HL-60/S4 treated with retinoic acid at 250 ng/mL for 4 days and 3 days (cell line): ENCODE results near the gene IRGM.
"Not testable (repeated sequence)": the region's sequence is repeated elsewhere in the genome, so short reads cannot be mapped to it uniquely, and the experiment has no call there.

ENCODE experiments used
- in situ Hi-C: fragments of 300-500 bp; cut with MboI; formaldehyde crosslinking; loops from 2 replicates; pipeline ENCODE4 v1.7.0; 2022; ENCODE audit warnings: low sequenced_read_pairs

Gene IRGM, protein sequence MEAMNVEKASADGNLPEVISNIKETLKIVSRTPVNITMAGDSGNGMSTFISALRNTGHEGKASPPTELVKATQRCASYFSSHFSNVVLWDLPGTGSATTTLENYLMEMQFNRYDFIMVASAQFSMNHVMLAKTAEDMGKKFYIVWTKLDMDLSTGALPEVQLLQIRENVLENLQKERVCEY

DNA sequence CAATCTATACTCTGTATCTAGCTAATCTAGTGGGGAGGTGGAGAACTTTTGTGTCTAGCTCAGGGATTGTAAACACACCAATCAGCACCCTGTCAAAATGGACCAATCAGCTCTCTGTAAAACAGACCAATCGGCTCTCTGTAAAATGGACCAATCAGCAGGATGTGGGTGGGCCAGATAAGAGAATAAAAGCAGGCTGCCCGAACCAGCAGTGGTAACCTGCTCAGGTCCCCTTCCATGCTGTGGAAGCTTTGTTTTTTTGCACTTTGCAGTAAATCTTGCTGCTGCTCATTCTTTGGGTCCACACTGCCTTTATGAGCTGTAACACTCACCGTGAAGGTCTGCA lies at the start of gene IRGM:
Gene IRGM (plus strand): TSS at position 214 of the 346 bp plus-strand sequence. CDS start 1,603 bp downstream, outside the sequence.
- in situ Hi-C loops = loop anchor here (10.0 kb wide), 1 partner anchor 281 kb away; no protein-coding TSS in a partner anchor

- in situ Hi-C loops = no loop called here
These were observed 48.9 kb upstream of the IRGM start for GRCh38 chr5:150797384-150797783.

- in situ Hi-C loops = no loop called here
These were observed 45.0 kb upstream of the IRGM start for GRCh38 chr5:150801117-150801927.

DNA sequence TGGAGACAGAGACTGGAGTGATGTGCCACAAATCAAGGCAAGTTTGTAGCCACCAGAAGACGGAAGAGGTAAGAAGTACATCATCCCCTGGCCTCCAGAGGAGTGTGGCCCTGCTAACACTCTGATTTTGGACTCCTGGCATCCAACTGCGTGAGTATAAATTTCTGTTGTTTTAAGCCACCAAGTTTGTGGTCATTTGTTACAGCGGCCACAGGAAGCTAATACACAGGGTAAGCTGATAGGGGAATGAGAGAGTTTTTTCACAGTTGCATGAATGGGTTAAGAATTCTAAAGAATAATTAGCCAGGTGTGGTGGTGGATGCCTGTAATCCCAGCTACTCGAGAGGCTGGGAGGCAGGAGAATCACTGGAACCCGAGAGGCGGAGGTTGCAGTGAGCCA lies 41.9 kb upstream of the IRGM start:
- in situ Hi-C loops = no loop called here

DNA sequence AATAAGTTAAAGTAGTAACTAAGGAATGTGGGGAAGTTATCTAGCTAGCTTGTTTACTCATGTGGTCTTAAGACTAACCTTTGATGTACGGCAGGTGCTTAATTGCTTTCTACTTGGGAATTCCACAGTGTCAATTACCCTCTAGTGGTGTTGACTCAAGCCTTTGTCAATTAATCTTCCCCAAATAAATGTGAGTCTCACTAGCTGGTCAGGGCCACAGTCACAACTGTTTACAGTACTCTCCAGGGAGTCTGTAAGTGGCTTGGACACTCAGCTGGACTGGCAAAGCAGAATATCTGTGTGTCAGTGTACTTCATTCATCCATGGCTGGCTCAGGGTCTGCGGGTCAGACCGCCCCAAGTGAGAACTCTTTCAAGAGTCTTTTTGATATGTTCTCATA lies 37.0 kb upstream of the IRGM start:
- in situ Hi-C loops = no loop called here

DNA sequence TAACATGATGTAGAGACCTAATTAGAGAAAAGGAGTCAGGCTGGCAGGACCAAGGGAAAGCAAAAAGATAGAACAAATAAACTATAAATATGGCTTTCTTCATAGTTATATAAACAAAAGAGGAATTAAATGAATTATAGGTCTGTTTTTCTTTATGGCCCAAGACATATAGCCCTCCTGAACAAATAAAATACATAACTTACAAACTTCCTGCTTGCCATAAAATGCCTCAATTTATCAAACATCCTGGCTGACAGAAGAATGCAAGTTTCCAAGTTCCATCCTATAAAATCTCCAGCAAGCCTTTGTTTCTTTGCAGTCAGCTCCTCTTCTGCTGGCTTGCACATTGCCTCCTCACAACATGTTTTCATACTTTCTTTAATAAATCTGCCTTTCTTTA lies 31.3 kb upstream of the IRGM start:
- in situ Hi-C loops = no loop called here

DNA sequence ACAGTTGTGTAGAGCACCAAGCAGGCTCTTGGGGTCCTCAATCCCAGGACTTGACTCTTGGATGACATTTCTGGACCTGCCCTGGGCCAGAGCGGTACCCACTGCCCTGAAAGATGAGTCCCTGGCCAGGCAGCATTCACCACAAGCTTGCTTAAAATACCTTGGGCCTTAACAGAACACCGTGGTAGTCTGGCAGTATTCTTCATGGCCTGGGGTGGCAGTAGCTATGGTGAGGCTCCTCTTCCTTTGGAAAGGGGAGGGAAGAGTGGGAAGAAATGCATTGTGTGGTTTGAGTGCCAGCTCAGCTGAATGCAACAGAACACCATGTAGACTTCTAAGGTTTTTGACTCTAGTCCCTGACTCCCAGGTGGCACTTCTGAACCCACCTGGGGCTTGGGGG lies 29.4 kb upstream of the IRGM start:
- in situ Hi-C loops = no loop called here

DNA sequence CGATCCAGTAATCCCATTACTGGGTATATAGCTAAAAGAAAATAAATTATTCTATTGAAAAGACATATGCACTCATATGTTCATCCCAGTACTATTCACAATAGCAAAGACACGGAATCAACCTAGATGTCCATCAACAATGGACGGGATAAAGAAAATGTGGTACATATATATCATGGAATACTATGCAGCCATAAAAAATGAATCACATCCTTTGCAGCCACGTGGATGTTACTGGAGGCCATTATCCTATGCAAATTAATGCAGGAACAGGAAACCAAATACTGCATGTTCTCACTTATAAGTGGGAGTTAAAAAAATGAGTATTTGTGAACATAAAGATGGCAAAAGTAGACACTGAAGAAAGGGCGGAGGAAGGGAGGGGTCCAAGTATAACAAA lies 16.6 kb upstream of the IRGM start:
- in situ Hi-C loops = no loop called here

- in situ Hi-C loops = not testable (repeated sequence)
These were observed 14.5 kb upstream of the IRGM start for GRCh38 chr5:150831821-150832220.

DNA sequence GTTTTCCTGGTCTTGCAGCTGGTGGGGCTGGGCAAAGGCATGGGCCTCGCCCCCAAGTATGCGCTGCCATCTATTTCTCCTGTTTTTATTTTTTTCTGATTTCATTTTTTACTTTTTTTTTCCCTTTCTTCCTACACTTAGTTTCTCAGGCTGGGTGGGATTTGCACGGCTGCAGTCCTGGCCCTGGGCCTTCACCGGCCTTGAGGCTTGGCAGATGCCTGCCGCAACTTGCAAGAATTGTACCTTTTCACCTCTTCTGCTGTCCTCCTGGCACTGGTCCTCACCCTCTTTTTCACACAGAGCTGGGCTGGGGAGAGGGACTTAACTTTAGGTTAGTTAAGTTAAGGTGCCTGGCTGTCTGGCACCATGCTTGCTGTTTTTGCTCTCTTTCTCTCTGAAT lies 10.3 kb upstream of the IRGM start:
- in situ Hi-C loops = no loop called here

DNA sequence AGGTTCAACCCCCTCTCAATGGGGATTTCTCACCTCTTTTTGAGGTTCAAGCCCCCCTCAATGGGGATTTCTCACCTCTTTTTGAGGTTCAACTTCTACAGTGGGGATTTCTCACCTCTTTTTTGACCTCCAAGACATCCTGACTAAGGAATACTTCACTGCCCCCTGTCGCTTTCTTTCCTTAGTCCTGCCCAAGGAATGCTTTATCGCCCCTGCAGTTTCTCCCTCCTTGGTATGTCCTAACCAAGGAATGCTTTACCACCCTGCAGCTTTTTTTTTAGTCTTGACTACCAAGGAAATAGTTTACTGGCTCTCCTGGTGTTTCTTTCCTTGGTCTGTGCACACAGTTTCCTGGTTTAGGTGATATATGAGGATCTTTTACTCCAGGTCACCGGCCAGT lies 9.6 kb upstream of the IRGM start:
- in situ Hi-C loops = no loop called here

- in situ Hi-C loops = loop anchor here (10.0 kb wide), 1 partner anchor 281 kb away; no protein-coding TSS in a partner anchor
These were observed 999 bp upstream of the IRGM start for GRCh38 chr5:150845185-150845859.

- in situ Hi-C loops = loop anchor here (10.0 kb wide), 1 partner anchor 282 kb away; no protein-coding TSS in a partner anchor
These were observed 473 bp downstream of the IRGM start for GRCh38 chr5:150846654-150847333.

DNA sequence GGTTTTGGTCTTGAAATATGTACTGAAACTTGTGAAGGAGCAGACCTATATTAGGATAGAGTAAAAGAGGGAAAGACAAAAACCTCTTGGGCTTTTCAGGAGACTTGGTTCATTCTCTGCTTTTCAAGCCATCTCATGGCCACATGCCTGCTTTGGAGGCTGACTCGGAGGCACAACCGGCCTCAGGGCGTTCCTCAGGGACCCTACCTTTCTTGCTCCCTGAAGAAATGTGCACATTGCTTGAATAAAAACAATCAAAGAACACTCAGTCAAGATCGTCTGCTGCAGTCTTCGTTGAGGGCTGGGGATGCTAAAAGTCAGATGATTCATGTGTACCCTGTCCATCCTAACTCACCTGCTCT lies 994 bp downstream of the IRGM start:
- in situ Hi-C loops = loop anchor here (10.0 kb wide), 1 partner anchor 283 kb away; no protein-coding TSS in a partner anchor

DNA sequence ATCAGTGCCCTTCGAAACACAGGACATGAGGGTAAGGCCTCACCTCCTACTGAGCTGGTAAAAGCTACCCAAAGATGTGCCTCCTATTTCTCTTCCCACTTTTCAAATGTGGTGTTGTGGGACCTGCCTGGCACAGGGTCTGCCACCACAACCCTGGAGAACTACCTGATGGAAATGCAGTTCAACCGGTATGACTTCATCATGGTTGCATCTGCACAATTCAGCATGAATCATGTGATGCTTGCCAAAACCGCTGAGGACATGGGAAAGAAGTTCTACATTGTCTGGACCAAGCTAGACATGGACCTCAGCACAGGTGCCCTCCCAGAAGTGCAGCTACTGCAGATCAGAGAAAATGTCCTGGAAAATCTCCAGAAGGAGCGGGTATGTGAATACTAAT lies 1.9 kb downstream of the IRGM start:
- in situ Hi-C loops = loop anchor here (10.0 kb wide), 1 partner anchor 283 kb away; no protein-coding TSS in a partner anchor

DNA sequence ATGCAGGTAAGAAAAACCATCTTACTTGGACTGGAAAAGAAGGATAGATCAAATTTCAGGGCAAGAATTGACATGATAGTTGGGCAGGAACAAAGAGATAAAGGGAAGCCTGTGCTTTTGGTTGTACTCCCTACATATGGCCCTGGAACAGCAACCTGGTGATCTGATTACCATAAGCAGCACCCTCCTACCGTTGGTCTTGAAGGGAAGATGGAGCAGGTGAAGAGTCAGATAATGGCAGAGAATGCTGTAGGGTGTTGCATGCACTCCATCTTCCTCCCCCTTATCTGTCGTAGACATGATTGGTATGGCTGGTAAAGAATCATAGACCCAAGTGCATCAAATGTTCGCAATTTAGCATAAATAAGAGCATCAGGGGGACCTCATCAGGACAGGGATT lies 4.7 kb downstream of the IRGM start:
- in situ Hi-C loops = no loop called here

- in situ Hi-C loops = no loop called here
These were observed 7.2 kb downstream of the IRGM start for GRCh38 chr5:150853561-150853960.

DNA sequence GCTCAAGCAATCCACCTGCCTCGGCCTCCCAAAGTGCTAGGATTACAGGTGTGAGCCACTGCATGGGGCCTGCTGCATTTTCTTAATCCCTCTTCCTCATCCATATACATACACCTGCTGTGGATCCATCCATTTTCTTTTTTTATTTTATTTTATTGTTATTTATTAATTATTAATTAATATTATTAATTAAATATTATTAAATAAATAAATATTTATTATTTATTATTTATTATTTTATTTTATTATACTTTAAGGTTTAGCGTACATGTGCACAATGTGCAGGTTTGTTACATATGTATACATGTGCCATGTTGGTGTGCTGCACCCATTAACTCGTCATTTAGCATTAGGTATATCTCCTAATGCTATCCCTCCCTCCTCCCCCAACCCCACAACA lies 10.4 kb downstream of the IRGM start:
- in situ Hi-C loops = not testable (repeated sequence)

- in situ Hi-C loops = no loop called here
These were observed 14.0 kb downstream of the IRGM start for GRCh38 chr5:150860246-150860821.

GRCh38 chr5:150862070-150862469 lies 15.7 kb downstream of the IRGM start:
- in situ Hi-C loops = no loop called here

DNA sequence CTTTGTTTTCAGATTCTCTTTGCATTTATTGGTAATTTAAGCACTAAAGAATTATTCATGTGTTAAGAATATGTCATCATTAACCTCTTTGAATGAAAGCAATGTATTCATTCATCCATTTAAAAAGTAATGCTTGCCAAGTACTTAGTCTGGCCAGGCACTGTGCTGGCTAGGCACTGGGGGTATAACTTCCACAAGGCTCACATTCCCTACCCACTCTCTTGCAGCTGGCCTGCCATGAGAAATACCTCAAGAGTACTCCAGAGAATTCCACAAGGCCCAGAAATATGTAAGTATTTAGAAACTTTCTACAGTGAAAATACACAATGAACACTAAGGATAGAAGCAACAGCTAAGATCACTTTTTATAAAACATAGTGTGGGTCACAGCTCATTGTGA lies 33.0 kb downstream of the IRGM start:
- in situ Hi-C loops = no loop called here
